ENCODE measurements around the gene PRICKLE2.

The PRICKLE2 gene

DNA sequence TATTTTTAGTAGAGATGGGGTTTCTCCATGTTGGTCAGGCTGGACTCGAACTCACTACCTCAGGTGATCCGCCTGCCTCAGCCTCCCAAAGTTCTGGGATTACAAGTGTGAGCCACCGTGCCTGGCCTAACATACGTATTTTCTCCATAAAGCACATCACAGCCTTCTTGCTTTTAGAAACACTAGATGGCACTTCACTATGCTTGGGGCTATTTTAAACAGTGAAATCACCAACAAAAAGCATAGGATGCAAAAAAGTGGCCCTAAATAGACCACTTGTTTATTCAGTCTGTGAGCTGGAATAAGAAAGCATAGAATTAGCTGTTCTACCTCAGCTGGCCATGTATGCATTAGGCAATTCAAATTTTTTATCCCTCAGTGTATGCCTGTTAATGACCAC lies 46.0 kb downstream of the PRICKLE2 start:
- no peak for TF ChIP-seq EZH2phosphoT487 (IDR thresholded peaks at IDR 0.05; ENCODE audit: borderline replicate concordance, low read length)
- TF ChIP-seq, protein P1, sequence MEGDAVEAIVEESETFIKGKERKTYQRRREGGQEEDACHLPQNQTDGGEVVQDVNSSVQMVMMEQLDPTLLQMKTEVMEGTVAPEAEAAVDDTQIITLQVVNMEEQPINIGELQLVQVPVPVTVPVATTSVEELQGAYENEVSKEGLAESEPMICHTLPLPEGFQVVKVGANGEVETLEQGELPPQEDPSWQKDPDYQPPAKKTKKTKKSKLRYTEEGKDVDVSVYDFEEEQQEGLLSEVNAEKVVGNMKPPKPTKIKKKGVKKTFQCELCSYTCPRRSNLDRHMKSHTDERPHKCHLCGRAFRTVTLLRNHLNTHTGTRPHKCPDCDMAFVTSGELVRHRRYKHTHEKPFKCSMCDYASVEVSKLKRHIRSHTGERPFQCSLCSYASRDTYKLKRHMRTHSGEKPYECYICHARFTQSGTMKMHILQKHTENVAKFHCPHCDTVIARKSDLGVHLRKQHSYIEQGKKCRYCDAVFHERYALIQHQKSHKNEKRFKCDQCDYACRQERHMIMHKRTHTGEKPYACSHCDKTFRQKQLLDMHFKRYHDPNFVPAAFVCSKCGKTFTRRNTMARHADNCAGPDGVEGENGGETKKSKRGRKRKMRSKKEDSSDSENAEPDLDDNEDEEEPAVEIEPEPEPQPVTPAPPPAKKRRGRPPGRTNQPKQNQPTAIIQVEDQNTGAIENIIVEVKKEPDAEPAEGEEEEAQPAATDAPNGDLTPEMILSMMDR (IDR thresholded peaks at IDR 0.05; ENCODE audit: low read depth, low read length, poor library complexity, severe bottlenecking), result no peak
- Histone ChIP-seq H3K79me2 (ENCODE audit: control insufficient read depth, low read length) (no peaks in the 10 kb centered on the region), H3K9me3 (ENCODE audit: control insufficient read depth, insufficient read depth, low read length) (no peaks in the 10 kb centered on the region), H3K9me2 (replicated peaks; ENCODE audit: control insufficient read depth, low read length) (no peaks in the 10 kb centered on the region), H3K4me1 (ENCODE audit: control insufficient read depth, low read length) (no peaks in the 10 kb centered on the region), H3K36me3 (ENCODE audit: control insufficient read depth, low read length) (no peaks in the 10 kb centered on the region), H3K4me3 (ENCODE audit: low read length) (no peak overlapping the region), H3K4me2 (ENCODE audit: low read length) (no peak overlapping the region), H4K20me1 (ENCODE audit: control insufficient read depth, insufficient read depth, low read depth, low read length) (no peaks in the 10 kb centered on the region), H3F3A (ENCODE audit: control insufficient read depth, insufficient read depth) (no peaks in the 10 kb centered on the region), H3K27me3 (ENCODE audit: control insufficient read depth, low read length) (peaks cover 12% of the 10 kb centered on the region), H3K27ac (ENCODE audit: low read depth, low read length) (no peak overlapping the region)

DNA sequence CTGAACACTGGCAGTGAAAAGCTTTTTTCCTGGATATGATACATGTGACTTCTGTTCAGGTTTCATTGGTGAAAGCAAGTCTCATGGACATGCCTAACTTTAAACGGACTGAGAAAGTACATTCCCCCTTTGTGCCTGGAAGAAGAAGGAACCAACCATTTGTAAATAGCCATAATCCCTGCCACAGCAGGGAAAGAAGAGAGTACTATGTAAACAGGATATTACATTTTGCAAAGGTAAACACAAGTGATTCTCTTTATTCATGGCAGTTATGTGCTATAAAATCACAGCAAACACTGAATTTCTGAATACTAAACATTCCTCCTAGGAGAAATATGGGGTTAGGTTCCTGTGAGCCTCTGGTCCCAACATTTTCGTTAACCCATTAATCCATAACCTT lies 46.8 kb downstream of the PRICKLE2 start:
- Histone ChIP-seq H4K20me1 (ENCODE audit: control insufficient read depth, insufficient read depth, low read depth, low read length) (no peaks in the 10 kb centered on the region), H3K9me2 (replicated peaks; ENCODE audit: control insufficient read depth, low read length) (no peaks in the 10 kb centered on the region), H3K27ac (ENCODE audit: low read depth, low read length) (no peak overlapping the region), H3K4me2 (ENCODE audit: low read length) (no peak overlapping the region), H3K79me2 (ENCODE audit: control insufficient read depth, low read length) (no peaks in the 10 kb centered on the region), H3K4me3 (ENCODE audit: low read length) (no peak overlapping the region), H3K9me3 (ENCODE audit: control insufficient read depth, insufficient read depth, low read length) (no peaks in the 10 kb centered on the region), H3K36me3 (ENCODE audit: control insufficient read depth, low read length) (no peaks in the 10 kb centered on the region), H3K4me1 (ENCODE audit: control insufficient read depth, low read length) (no peaks in the 10 kb centered on the region), H3K27me3 (ENCODE audit: control insufficient read depth, low read length) (peaks cover 12% of the 10 kb centered on the region), H3F3A (ENCODE audit: control insufficient read depth, insufficient read depth) (no peaks in the 10 kb centered on the region)
- TF ChIP-seq EZH2phosphoT487 (IDR thresholded peaks at IDR 0.05; ENCODE audit: borderline replicate concordance, low read length), result no peak
- TF ChIP-seq, protein P1 (IDR thresholded peaks at IDR 0.05; ENCODE audit: low read depth, low read length, poor library complexity, severe bottlenecking), result no peak

DNA sequence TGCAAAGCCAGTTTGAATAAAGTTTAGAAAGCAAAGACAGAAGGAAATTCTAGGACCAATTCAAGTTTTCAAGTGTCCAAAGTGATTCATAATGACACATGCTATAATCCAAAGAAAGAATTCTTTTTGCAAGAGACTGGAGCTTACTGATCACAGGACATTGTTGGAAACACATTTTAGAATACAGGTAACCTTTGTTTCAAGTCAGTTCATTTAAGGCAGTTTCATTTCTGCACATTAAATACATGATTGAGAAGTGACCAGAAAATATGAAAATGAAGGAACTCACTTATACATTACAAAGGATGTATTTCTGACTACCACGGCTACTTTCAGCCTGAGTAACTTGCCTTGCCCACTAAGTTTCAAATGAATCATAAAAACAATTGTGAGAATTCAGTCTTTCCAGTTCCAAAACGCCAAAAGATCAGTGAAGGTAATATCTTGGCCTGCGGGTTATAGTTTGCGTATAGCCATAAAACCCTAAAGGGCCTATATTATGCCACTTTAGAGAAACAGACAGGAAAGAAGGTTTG lies 48.7 kb downstream of the PRICKLE2 start:
- Histone ChIP-seq H3K27ac (ENCODE audit: low read depth, low read length) (no peak overlapping the region), H3K4me3 (ENCODE audit: low read length) (no peak overlapping the region), H3K9me3 (ENCODE audit: control insufficient read depth, insufficient read depth, low read length) (no peaks in the 10 kb centered on the region), H3K79me2 (ENCODE audit: control insufficient read depth, low read length) (no peaks in the 10 kb centered on the region), H3K36me3 (ENCODE audit: control insufficient read depth, low read length) (no peaks in the 10 kb centered on the region), H3K4me2 (ENCODE audit: low read length) (no peak overlapping the region), H3K9me2 (replicated peaks; ENCODE audit: control insufficient read depth, low read length) (no peaks in the 10 kb centered on the region), H3K27me3 (ENCODE audit: control insufficient read depth, low read length) (peaks cover 12% of the 10 kb centered on the region), H3F3A (ENCODE audit: control insufficient read depth, insufficient read depth) (no peaks in the 10 kb centered on the region), H3K4me1 (ENCODE audit: control insufficient read depth, low read length) (no peaks in the 10 kb centered on the region), H4K20me1 (ENCODE audit: control insufficient read depth, insufficient read depth, low read depth, low read length) (no peaks in the 10 kb centered on the region)
- no peak for TF ChIP-seq EZH2phosphoT487 (IDR thresholded peaks at IDR 0.05; ENCODE audit: borderline replicate concordance, low read length)

DNA sequence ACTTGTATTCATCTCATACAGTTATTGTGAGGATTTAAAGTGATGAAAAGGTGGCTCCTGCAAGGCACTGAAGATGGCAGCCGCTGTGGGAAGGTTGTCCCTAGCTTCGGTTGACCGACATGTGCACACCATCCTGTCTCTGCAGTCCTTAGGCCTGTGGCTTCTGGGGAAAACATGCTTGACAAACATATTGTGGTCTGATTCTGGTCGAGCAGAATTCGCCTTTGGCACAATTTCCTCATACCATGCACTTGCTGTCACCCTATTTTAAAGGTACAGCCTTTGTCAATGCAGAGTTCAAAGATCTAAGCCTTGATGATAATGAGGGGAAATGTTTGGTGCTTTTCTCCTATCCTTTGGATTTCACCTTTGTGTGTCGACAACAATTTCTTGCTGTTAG lies 50.9 kb downstream of the PRICKLE2 start:
- Histone ChIP-seq H3K27ac (ENCODE audit: low read depth, low read length) (no peak overlapping the region), H3K79me2 (ENCODE audit: control insufficient read depth, low read length) (no peaks in the 10 kb centered on the region), H3F3A (ENCODE audit: control insufficient read depth, insufficient read depth) (no peaks in the 10 kb centered on the region), H4K20me1 (ENCODE audit: control insufficient read depth, insufficient read depth, low read depth, low read length) (no peaks in the 10 kb centered on the region), H3K9me3 (ENCODE audit: control insufficient read depth, insufficient read depth, low read length) (no peaks in the 10 kb centered on the region), H3K4me1 (ENCODE audit: control insufficient read depth, low read length) (no peaks in the 10 kb centered on the region), H3K27me3 (ENCODE audit: control insufficient read depth, low read length) (peaks cover 12% of the 10 kb centered on the region), H3K4me3 (ENCODE audit: low read length) (no peak overlapping the region), H3K9me2 (replicated peaks; ENCODE audit: control insufficient read depth, low read length) (no peaks in the 10 kb centered on the region), H3K36me3 (ENCODE audit: control insufficient read depth, low read length) (no peaks in the 10 kb centered on the region), H3K4me2 (ENCODE audit: low read length) (no peak overlapping the region)
- TF ChIP-seq, protein P1 (IDR thresholded peaks at IDR 0.05; ENCODE audit: low read depth, low read length, poor library complexity, severe bottlenecking), result no peak
- no peak for TF ChIP-seq EZH2phosphoT487 (IDR thresholded peaks at IDR 0.05; ENCODE audit: borderline replicate concordance, low read length)

Measured in DOHH2 (cell line).